ENCODE measurements around the gene DUSP6.

- TF ChIP-seq CTCF (IDR thresholded peaks at IDR 0.05) (no peak), ZFX (IDR thresholded peaks at IDR 0.05; ENCODE audit: borderline replicate concordance) (no peak)
Observed at GRCh38 chr12:89319606-89320005, 32.7 kb downstream of the DUSP6 start.
